ENCODE measurements around the gene MICU1.
"Not testable (repeated sequence)": the region's sequence is repeated elsewhere in the genome, so short reads cannot be mapped to it uniquely, and the experiment has no call there.

MICU1 gene

GRCh38 chr10:72330069-72330426, 295.8 kb downstream of the MICU1 start:
- Histone ChIP-seq H3K36me3 (ENCODE audit: low read depth) (peaks cover 8% of the 10 kb centered on the region; the same call in 1 of the 2 replicates), H3K9me3 (ENCODE audit: severe bottlenecking) (no peaks in the 10 kb centered on the region), H3K4me3 (ENCODE audit: severe bottlenecking) (no peak overlapping the region), H3K27me3 (ENCODE audit: insufficient read depth, poor library complexity, severe bottlenecking) (no peaks in the 10 kb centered on the region), H3K4me1 (ENCODE audit: insufficient read depth, poor library complexity, severe bottlenecking) (peaks cover 51% of the 10 kb centered on the region), H3K27ac (ENCODE audit: poor library complexity, severe bottlenecking) (peak overlapping the region; percentile 99)
- no peak for TF ChIP-seq CTCF (IDR thresholded peaks at IDR 0.05; ENCODE audit: poor library complexity, severe bottlenecking)
- ATAC-seq (ENCODE audit: low read depth) (no peak), DNase-seq (ENCODE audit: low spot score) (no peak)

GRCh38 chr10:72329290-72330068, 296.4 kb downstream of the MICU1 start:
- H3K4me3 ChIP-seq (ENCODE audit: severe bottlenecking): no peak overlapping the region
- H3K27ac ChIP-seq (ENCODE audit: poor library complexity, severe bottlenecking): peak overlapping the region; percentile 99
- H3K9me3 ChIP-seq (ENCODE audit: severe bottlenecking): no peaks in the 10 kb centered on the region
- H3K4me1 ChIP-seq (ENCODE audit: insufficient read depth, poor library complexity, severe bottlenecking): peaks cover 50% of the 10 kb centered on the region
- ATAC-seq (ENCODE audit: low read depth) (no peak), DNase-seq (ENCODE audit: low spot score) (no peak)
- peaks cover 8% of the 10 kb centered on the region; the same call in 1 of the 2 replicates for H3K36me3 ChIP-seq (ENCODE audit: low read depth)
- no peaks in the 10 kb centered on the region for H3K27me3 ChIP-seq (ENCODE audit: insufficient read depth, poor library complexity, severe bottlenecking)
- TF ChIP-seq CTCF (IDR thresholded peaks at IDR 0.05; ENCODE audit: poor library complexity, severe bottlenecking): no peak

- Histone ChIP-seq H3K4me1 (ENCODE audit: insufficient read depth, poor library complexity, severe bottlenecking) (peaks cover 48% of the 10 kb centered on the region), H3K9me3 (ENCODE audit: severe bottlenecking) (no peaks in the 10 kb centered on the region), H3K27ac (ENCODE audit: poor library complexity, severe bottlenecking) (peak overlapping the region; percentile 99), H3K4me3 (ENCODE audit: severe bottlenecking) (no peak overlapping the region), H3K27me3 (ENCODE audit: insufficient read depth, poor library complexity, severe bottlenecking) (no peaks in the 10 kb centered on the region), H3K36me3 (ENCODE audit: low read depth) (peaks cover 1% of the 10 kb centered on the region; the same call in 1 of the 2 replicates)
- no peak for DNase-seq (ENCODE audit: low spot score)
- no peak for ATAC-seq (ENCODE audit: low read depth)
- TF ChIP-seq CTCF (IDR thresholded peaks at IDR 0.05; ENCODE audit: poor library complexity, severe bottlenecking): no peak
These were observed 297.1 kb downstream of the MICU1 start for GRCh38 chr10:72328829-72329204.

GRCh38 chr10:72328045-72328828, 297.6 kb downstream of the MICU1 start:
- Histone ChIP-seq H3K36me3 (ENCODE audit: low read depth) (no peaks in the 10 kb centered on the region), H3K27ac (ENCODE audit: poor library complexity, severe bottlenecking) (peak overlapping the region; percentile 99), H3K4me3 (ENCODE audit: severe bottlenecking) (no peak overlapping the region), H3K4me1 (ENCODE audit: insufficient read depth, poor library complexity, severe bottlenecking) (peaks cover 53% of the 10 kb centered on the region), H3K9me3 (ENCODE audit: severe bottlenecking) (no peaks in the 10 kb centered on the region), H3K27me3 (ENCODE audit: insufficient read depth, poor library complexity, severe bottlenecking) (no peaks in the 10 kb centered on the region)
- peak; percentile 16; the same call in 2 of the 3 replicates for ATAC-seq (ENCODE audit: low read depth)
- peak; percentile 85 for TF ChIP-seq CTCF (IDR thresholded peaks at IDR 0.05; ENCODE audit: poor library complexity, severe bottlenecking)
- no peak for DNase-seq (ENCODE audit: low spot score)

GRCh38 chr10:72326665-72327603, 298.9 kb downstream of the MICU1 start:
- not testable (repeated sequence) for H3K36me3 ChIP-seq (ENCODE audit: low read depth); H3K9me3 ChIP-seq (ENCODE audit: severe bottlenecking); ATAC-seq (ENCODE audit: low read depth); H3K4me3 ChIP-seq (ENCODE audit: severe bottlenecking); DNase-seq (ENCODE audit: low spot score); H3K27me3 ChIP-seq (ENCODE audit: insufficient read depth, poor library complexity, severe bottlenecking)
- H3K27ac ChIP-seq (ENCODE audit: poor library complexity, severe bottlenecking): peak overlapping the region; percentile 99
- H3K4me1 ChIP-seq (ENCODE audit: insufficient read depth, poor library complexity, severe bottlenecking): peaks cover 56% of the 10 kb centered on the region

GRCh38 chr10:72325243-72326175, 300.4 kb downstream of the MICU1 start:
- Histone ChIP-seq H3K4me1 (ENCODE audit: insufficient read depth, poor library complexity, severe bottlenecking) (peaks cover 57% of the 10 kb centered on the region), H3K27ac (ENCODE audit: poor library complexity, severe bottlenecking) (peak overlapping the region; percentile 99)
- H3K9me3 ChIP-seq (ENCODE audit: severe bottlenecking); H3K4me3 ChIP-seq (ENCODE audit: severe bottlenecking); H3K36me3 ChIP-seq (ENCODE audit: low read depth); DNase-seq (ENCODE audit: low spot score); H3K27me3 ChIP-seq (ENCODE audit: insufficient read depth, poor library complexity, severe bottlenecking); ATAC-seq (ENCODE audit: low read depth): not testable (repeated sequence)
